Thymus (tissue), 11 donors: ENCODE measurements around the gene SLC1A3. TPM values are rescaled to one million over a fixed set of nuclear protein-coding genes. Genes with fewer than 3 reads are reported as not detected.
"Not testable (repeated sequence)": the region's sequence is repeated elsewhere in the genome, so short reads cannot be mapped to it uniquely, and the experiment has no call there.

Experiments
- DNase-seq, 9 donors: peaks; one replicate each; pipeline ENCODE4 v3.0.0-alpha.2; 2013; ENCODE audit warnings: low spot score in 9 of 9, low read depth in 6 of 9, missing footprints in 1 of 9
- H3K27ac ChIP-seq, 2 donors: one replicate each; pipeline ENCODE4 v1.5.1; 2013; ENCODE audit warnings: control low read depth in 1 of 2, low read depth in 1 of 2, low read length in 1 of 2, mild to moderate bottlenecking in 1 of 2, moderate library complexity in 1 of 2
- H3K27me3 ChIP-seq, 2 donors: one replicate each; pipeline ENCODE4 v1.5.1; 2013; ENCODE audit warnings: low read length in 1 of 2; ENCODE audit not compliant: control insufficient read depth in 2 of 2, insufficient read depth in 1 of 2
- H3K36me3 ChIP-seq, 2 donors: one replicate each; pipeline ENCODE4 v1.5.1; 2013; ENCODE audit warnings: low read length in 1 of 2, mild to moderate bottlenecking in 1 of 2, moderate library complexity in 1 of 2; ENCODE audit not compliant: control insufficient read depth in 2 of 2, insufficient read depth in 2 of 2
- H3K4me1 ChIP-seq, 2 donors: one replicate each; pipeline ENCODE4 v1.5.1; 2013; ENCODE audit warnings: low read length in 2 of 2; ENCODE audit not compliant: control insufficient read depth in 2 of 2, insufficient read depth in 2 of 2
- H3K4me3 ChIP-seq, 2 donors: one replicate each; pipeline ENCODE4 v1.5.1; 2013; ENCODE audit warnings: low read length in 2 of 2, control low read depth in 1 of 2, mild to moderate bottlenecking in 1 of 2
- H3K9me3 ChIP-seq, 2 donors: one replicate each; pipeline ENCODE4 v1.5.1; 2013; ENCODE audit warnings: low read length in 1 of 2, mild to moderate bottlenecking in 1 of 2; ENCODE audit not compliant: control insufficient read depth in 2 of 2, insufficient read depth in 1 of 2
- WGBS: extraction: QIAGEN DNeasy Blood & Tissue Kit; methylation state at CpG from one replicate; pipeline ENCODE4 v1.1.7; 2013; 5-methylcytosine and 5-hydroxymethylcytosine counted together
- polyA plus RNA-seq: library from polyadenylated mRNA; stranded (reverse); fragments of 200-250 nt; gene quantifications from one replicate; pipeline ENCODE4 v1.2.3, GENCODE V29; 2013
- total RNA-seq: library from RNA; stranded (reverse); fragments of 120-200 nt; gene quantifications from one replicate; pipeline ENCODE4 v1.2.4, GENCODE V29; 2013
- donor health status: healthy.

Gene SLC1A3
- total and polyA plus RNA-seq, 2 donors: 2.6 to 11.8 TPM

- no peaks in the 10 kb centered on the region for H3K27me3 ChIP-seq
- DNase-seq: no peak
- H3K9me3 ChIP-seq: no peaks in the 10 kb centered on the region
- H3K36me3 ChIP-seq: no peaks in the 10 kb centered on the region
- H3K27ac ChIP-seq: no peak overlapping the region
- H3K4me3 ChIP-seq: no peak overlapping the region
- WGBS: 95% methylated on average over 4 of the region's 4 CpGs
- H3K4me1 ChIP-seq: no peaks in the 10 kb centered on the region
Observed at GRCh38 chr5:36637101-36637500, 30.7 kb downstream of the SLC1A3 start.

GRCh38 chr5:36637516-36637915 is 31.1 kb downstream of the SLC1A3 start:
- Histone ChIP-seq H3K4me1 (no peaks in the 10 kb centered on the region), H3K27ac (no peak overlapping the region), H3K9me3 (no peaks in the 10 kb centered on the region), H3K36me3 (no peaks in the 10 kb centered on the region), H3K27me3 (no peaks in the 10 kb centered on the region), H3K4me3 (no peak overlapping the region)
- no peak for DNase-seq
- WGBS: 98% methylated on average over 1 of the region's 1 CpG

GRCh38 chr5:36638056-36638455 is 31.6 kb downstream of the SLC1A3 start:
- H3K27me3 ChIP-seq: no peaks in the 10 kb centered on the region
- 93% methylated on average over 4 of the region's 4 CpGs for WGBS
- DNase-seq: no peak

GRCh38 chr5:36640949-36641348 is 34.5 kb downstream of the SLC1A3 start:
- H3K4me1 ChIP-seq: no peaks in the 10 kb centered on the region
- no peak overlapping the region for H3K4me3 ChIP-seq
- no peaks in the 10 kb centered on the region for H3K36me3 ChIP-seq
- H3K27me3 ChIP-seq: no peaks in the 10 kb centered on the region
- WGBS: 86% methylated on average over 1 of the region's 1 CpG
- H3K9me3 ChIP-seq: no peaks in the 10 kb centered on the region
- no peak overlapping the region for H3K27ac ChIP-seq
- no peak for DNase-seq

More at GRCh38 chr5:36638056-36638455, 31.6 kb downstream of the SLC1A3 start:
- H3K4me1 ChIP-seq: no peaks in the 10 kb centered on the region
- H3K36me3 ChIP-seq: no peaks in the 10 kb centered on the region
- H3K9me3 ChIP-seq: no peaks in the 10 kb centered on the region
- no peak overlapping the region for H3K4me3 ChIP-seq
- no peak overlapping the region for H3K27ac ChIP-seq

GRCh38 chr5:36641431-36641830 is 35.0 kb downstream of the SLC1A3 start:
- Histone ChIP-seq H3K4me3 (no peak overlapping the region), H3K36me3 (no peaks in the 10 kb centered on the region), H3K27me3 (no peaks in the 10 kb centered on the region), H3K9me3 (no peaks in the 10 kb centered on the region), H3K4me1 (no peaks in the 10 kb centered on the region), H3K27ac (no peak overlapping the region)
- no peak for DNase-seq

GRCh38 chr5:36642089-36642488 is 35.7 kb downstream of the SLC1A3 start:
- Histone ChIP-seq H3K36me3 (no peaks in the 10 kb centered on the region), H3K4me3 (no peak overlapping the region), H3K27ac (no peak overlapping the region), H3K4me1 (no peaks in the 10 kb centered on the region), H3K9me3 (no peaks in the 10 kb centered on the region), H3K27me3 (no peaks in the 10 kb centered on the region)
- no peak for DNase-seq
- 92% methylated on average over 4 of the region's 4 CpGs for WGBS

- H3K27ac ChIP-seq: no peak overlapping the region
- H3K4me3 ChIP-seq: no peak overlapping the region
- no peaks in the 10 kb centered on the region for H3K9me3 ChIP-seq
- H3K4me1 ChIP-seq: no peaks in the 10 kb centered on the region
- DNase-seq: no peak
- no peaks in the 10 kb centered on the region for H3K27me3 ChIP-seq
- WGBS: 94% methylated on average over 1 of the region's 1 CpG
- H3K36me3 ChIP-seq: no peaks in the 10 kb centered on the region
Observed at GRCh38 chr5:36643162-36643561, 36.8 kb downstream of the SLC1A3 start.

GRCh38 chr5:36643841-36644240 is 37.4 kb downstream of the SLC1A3 start:
- H3K9me3 ChIP-seq, H3K27ac ChIP-seq, H3K4me1 ChIP-seq, H3K36me3 ChIP-seq, DNase-seq, H3K27me3 ChIP-seq, H3K4me3 ChIP-seq: not testable (repeated sequence)
- 90% methylated on average over 5 of the region's 5 CpGs for WGBS

GRCh38 chr5:36644727-36645126 is 38.3 kb downstream of the SLC1A3 start:
- 98% methylated on average over 3 of the region's 3 CpGs for WGBS
- no peaks in the 10 kb centered on the region for H3K36me3 ChIP-seq
- DNase-seq: no peak
- no peaks in the 10 kb centered on the region for H3K9me3 ChIP-seq
- H3K27me3 ChIP-seq: no peaks in the 10 kb centered on the region
- no peak overlapping the region for H3K27ac ChIP-seq
- H3K4me1 ChIP-seq: no peaks in the 10 kb centered on the region
- no peak overlapping the region for H3K4me3 ChIP-seq

- no peaks in the 10 kb centered on the region for H3K36me3 ChIP-seq
- no peak overlapping the region for H3K27ac ChIP-seq
- H3K4me3 ChIP-seq: no peak overlapping the region
- H3K27me3 ChIP-seq: no peaks in the 10 kb centered on the region
- WGBS: 98% methylated on average over 3 of the region's 3 CpGs
- H3K4me1 ChIP-seq: no peaks in the 10 kb centered on the region
- DNase-seq: no peak
- H3K9me3 ChIP-seq: no peaks in the 10 kb centered on the region
Observed at GRCh38 chr5:36646100-36646499, 39.7 kb downstream of the SLC1A3 start.
